Erythroblast (primary cell): ENCODE measurements around the gene CEP70.
"Not testable (repeated sequence)": the region's sequence is repeated elsewhere in the genome, so short reads cannot be mapped to it uniquely, and the experiment has no call there.

Source experiments
- DNase-seq, 2 experiments: peaks; one replicate each; lab custom pipeline; 2025; lab: John Stamatoyannopoulos, UW
- GATA1 ChIP-seq: IDR thresholded peaks from 2 replicates; pipeline ENCODE4 v1.6.1; 2011; ENCODE audit warnings: low read depth, mild to moderate bottlenecking, control low read depth, low read length, moderate library complexity
- POLR2A ChIP-seq: IDR thresholded peaks from 2 replicates; pipeline ENCODE4 v1.6.1; 2011; ENCODE audit warnings: mild to moderate bottlenecking, low read length

CEP70 gene

GRCh38 chr3:138594150-138594934 lies at the start of gene CEP70:
TSS of gene CEP70 (minus strand) at chr3:138594260. CDS start at chr3:138572927, 21,333 bp downstream.
- no peak for DNase-seq
- TF ChIP-seq POLR2A (peak; percentile 70), GATA1 (no peak)

- no peak for DNase-seq
- TF ChIP-seq GATA1 (no peak), POLR2A (no peak)
Measured at GRCh38 chr3:138642927-138643253, 48.8 kb upstream of the CEP70 start.

- TF ChIP-seq GATA1: no peak
- no peak for TF ChIP-seq POLR2A
Measured at GRCh38 chr3:138642226-138642926, 48.3 kb upstream of the CEP70 start.

GRCh38 chr3:138640537-138640936 lies 46.5 kb upstream of the CEP70 start:
- DNase-seq: no peak
- TF ChIP-seq GATA1: no peak
- no peak for TF ChIP-seq POLR2A

More at GRCh38 chr3:138642226-138642926, 48.3 kb upstream of the CEP70 start:
- DNase-seq: no peak

GRCh38 chr3:138638641-138639040 lies 44.6 kb upstream of the CEP70 start:
- no peak for DNase-seq
- TF ChIP-seq POLR2A (no peak), GATA1 (no peak)

GRCh38 chr3:138629526-138629925 lies 35.5 kb upstream of the CEP70 start:
- no peak for TF ChIP-seq GATA1
- TF ChIP-seq POLR2A: no peak
- DNase-seq: no peak

- no peak for TF ChIP-seq GATA1
- TF ChIP-seq POLR2A: no peak
- DNase-seq: no peak
Measured at GRCh38 chr3:138625707-138626365, 31.8 kb upstream of the CEP70 start.

- no peak for TF ChIP-seq POLR2A
- no peak for TF ChIP-seq GATA1
Measured at GRCh38 chr3:138624518-138624917, 30.5 kb upstream of the CEP70 start.

GRCh38 chr3:138620431-138620830 lies 26.4 kb upstream of the CEP70 start:
- no peak for DNase-seq

More at GRCh38 chr3:138624518-138624917, 30.5 kb upstream of the CEP70 start:
- DNase-seq: no peak

GRCh38 chr3:138615462-138615861 lies 21.4 kb upstream of the CEP70 start:
- TF ChIP-seq GATA1 (no peak), POLR2A (no peak)
- DNase-seq: no peak

More at GRCh38 chr3:138620431-138620830, 26.4 kb upstream of the CEP70 start:
- no peak for TF ChIP-seq GATA1
- TF ChIP-seq POLR2A: no peak

- TF ChIP-seq POLR2A (no peak), GATA1 (no peak)
- DNase-seq: no peak
Measured at GRCh38 chr3:138609898-138610266, 15.8 kb upstream of the CEP70 start.

- no peak for TF ChIP-seq POLR2A
- no peak for TF ChIP-seq GATA1
Measured at GRCh38 chr3:138608322-138609135, 14.5 kb upstream of the CEP70 start, which contains the start of gene FAIM. TSS of gene FAIM (plus strand) at chr3:138608771. CDS start at chr3:138619727, 10,956 bp downstream.

GRCh38 chr3:138604106-138604595 lies 10.1 kb upstream of the CEP70 start:
- DNase-seq: not testable (repeated sequence)

More at GRCh38 chr3:138608322-138609135, 14.5 kb upstream of the CEP70 start, which contains the start of gene FAIM:
- peak; percentile 78 for DNase-seq

- DNase-seq: not testable (repeated sequence)
Measured at GRCh38 chr3:138601661-138602060, 7.6 kb upstream of the CEP70 start.
